ENCODE data around the gene GSDME.
A peak's percentile ranks its signal among the peaks of the same experiment; 100 is the strongest.

GSDME gene

DNA sequence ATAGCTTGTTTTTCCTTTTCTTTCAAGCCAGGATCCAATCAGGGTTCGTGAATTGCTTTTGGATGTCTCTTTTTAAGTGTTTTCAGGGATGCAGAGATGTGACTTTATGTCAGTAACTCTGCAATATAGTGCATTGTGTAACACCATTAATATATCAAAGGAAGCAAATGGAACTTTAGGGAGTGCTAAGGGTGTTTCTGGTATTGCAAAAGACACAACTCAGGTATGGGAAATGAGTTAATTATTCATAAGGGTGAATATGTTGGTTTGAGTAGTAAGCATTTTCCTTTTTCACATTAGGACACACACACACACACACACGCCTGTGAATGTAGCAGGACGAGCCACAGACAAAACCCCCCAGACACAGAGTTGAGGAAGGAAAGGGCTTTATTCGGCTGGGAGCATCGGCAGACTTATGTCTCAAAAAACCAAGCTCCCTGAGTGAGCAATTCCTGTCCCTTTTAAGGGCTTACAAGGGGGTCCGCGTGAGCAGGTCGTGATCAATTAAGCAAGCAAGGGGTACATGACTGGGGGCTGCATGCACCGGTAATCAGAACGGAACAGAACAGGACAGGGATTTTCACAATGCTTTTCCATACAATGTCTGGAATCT lies 31.8 kb upstream of the GSDME start:
- H3K27ac Mint-ChIP-seq = no peak overlapping the region
- H3K27me3 Mint-ChIP-seq (ENCODE audit: low read depth) = no peaks in the 10 kb centered on the region
- TF ChIP-seq, protein P1, sequence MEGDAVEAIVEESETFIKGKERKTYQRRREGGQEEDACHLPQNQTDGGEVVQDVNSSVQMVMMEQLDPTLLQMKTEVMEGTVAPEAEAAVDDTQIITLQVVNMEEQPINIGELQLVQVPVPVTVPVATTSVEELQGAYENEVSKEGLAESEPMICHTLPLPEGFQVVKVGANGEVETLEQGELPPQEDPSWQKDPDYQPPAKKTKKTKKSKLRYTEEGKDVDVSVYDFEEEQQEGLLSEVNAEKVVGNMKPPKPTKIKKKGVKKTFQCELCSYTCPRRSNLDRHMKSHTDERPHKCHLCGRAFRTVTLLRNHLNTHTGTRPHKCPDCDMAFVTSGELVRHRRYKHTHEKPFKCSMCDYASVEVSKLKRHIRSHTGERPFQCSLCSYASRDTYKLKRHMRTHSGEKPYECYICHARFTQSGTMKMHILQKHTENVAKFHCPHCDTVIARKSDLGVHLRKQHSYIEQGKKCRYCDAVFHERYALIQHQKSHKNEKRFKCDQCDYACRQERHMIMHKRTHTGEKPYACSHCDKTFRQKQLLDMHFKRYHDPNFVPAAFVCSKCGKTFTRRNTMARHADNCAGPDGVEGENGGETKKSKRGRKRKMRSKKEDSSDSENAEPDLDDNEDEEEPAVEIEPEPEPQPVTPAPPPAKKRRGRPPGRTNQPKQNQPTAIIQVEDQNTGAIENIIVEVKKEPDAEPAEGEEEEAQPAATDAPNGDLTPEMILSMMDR (IDR thresholded peaks at IDR 0.05; ENCODE audit: unreplicated experiment in 3 of 3) = no peak
- H3K4me3 Mint-ChIP-seq = no peak overlapping the region
- H3K36me3 Mint-ChIP-seq (ENCODE audit: low read depth) = no peaks in the 10 kb centered on the region
- peaks cover 15% of the 10 kb centered on the region for H3K9me3 Mint-ChIP-seq
- H3K4me1 Mint-ChIP-seq = no peaks in the 10 kb centered on the region

DNA sequence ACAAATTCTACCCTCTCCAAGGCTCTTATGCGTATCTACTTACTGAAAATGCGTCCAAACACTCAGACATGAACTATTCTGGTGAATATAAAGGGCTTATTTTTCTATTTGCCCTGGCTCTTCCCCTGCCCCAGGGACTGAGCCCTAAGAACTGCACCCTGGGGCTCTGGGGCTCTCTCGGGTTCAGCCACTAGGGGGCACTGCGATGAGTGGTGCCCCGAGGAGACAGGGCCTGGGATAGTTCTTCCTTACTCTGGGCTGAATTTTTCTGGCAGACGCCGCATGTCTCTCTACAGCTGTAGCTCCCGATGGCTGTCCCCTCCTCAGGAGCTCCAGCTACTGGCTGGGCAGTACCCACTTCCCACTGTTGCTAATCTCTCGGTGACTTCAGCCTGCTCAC lies 30.8 kb upstream of the GSDME start:
- TF ChIP-seq, protein P1 (IDR thresholded peaks at IDR 0.05; ENCODE audit: unreplicated experiment in 3 of 3) = peak in 2 of 3 experiments; percentile 10 to 28
- Mint-ChIP-seq H3K27ac (no peak overlapping the region), H3K4me3 (no peak overlapping the region), H3K36me3 (ENCODE audit: low read depth) (no peaks in the 10 kb centered on the region), H3K4me1 (no peaks in the 10 kb centered on the region), H3K27me3 (ENCODE audit: low read depth) (no peaks in the 10 kb centered on the region), H3K9me3 (peaks cover 15% of the 10 kb centered on the region)

DNA sequence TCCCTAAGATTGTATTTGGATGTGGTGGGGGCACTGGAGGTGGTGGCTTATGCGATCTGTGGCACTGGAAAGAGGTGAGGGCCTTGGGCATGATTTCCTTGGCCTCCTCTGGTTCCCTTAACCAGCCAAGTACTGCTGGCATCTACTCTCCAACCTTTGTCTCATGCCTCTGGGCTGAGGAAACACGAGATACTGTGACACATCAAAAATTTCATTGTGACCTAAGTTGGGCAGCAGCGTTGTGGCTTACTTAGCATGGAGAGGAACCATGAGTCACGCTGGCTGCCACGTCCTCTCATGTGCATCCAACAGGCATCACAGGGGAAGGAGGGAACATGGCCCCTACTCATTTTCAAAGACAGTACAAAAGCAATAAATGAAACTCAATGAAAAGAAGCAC lies 29.7 kb upstream of the GSDME start:
- H3K9me3 Mint-ChIP-seq = peaks cover 15% of the 10 kb centered on the region
- TF ChIP-seq, protein P1 (IDR thresholded peaks at IDR 0.05; ENCODE audit: unreplicated experiment in 3 of 3) = no peak
- H3K36me3 Mint-ChIP-seq (ENCODE audit: low read depth) = no peaks in the 10 kb centered on the region

DNA sequence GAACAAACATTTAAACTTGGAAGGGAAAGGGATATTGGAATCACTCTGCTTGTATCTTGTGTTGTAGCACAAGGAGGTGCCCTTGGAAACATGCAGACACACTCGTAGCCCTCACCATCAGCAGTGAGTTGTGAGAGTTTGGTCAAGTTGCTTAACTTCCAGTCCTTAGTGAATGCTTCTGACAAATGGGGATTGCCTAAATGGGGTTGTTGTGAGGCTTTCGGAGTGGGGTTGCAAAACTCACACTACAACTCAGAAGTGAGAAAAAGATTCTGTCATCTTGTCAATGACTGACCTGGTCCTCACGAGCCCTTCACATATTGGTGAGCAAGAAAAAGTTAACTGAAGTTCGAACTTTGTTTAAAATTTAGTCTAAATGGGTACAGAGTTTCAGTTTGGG lies 29.0 kb upstream of the GSDME start:
- H3K4me1 Mint-ChIP-seq = no peaks in the 10 kb centered on the region
- no peak overlapping the region for H3K27ac Mint-ChIP-seq
- H3K4me3 Mint-ChIP-seq = no peak overlapping the region
- H3K27me3 Mint-ChIP-seq (ENCODE audit: low read depth) = no peaks in the 10 kb centered on the region
- no peaks in the 10 kb centered on the region for H3K36me3 Mint-ChIP-seq (ENCODE audit: low read depth)
- H3K9me3 Mint-ChIP-seq = peaks cover 15% of the 10 kb centered on the region
- TF ChIP-seq, protein P1 (IDR thresholded peaks at IDR 0.05; ENCODE audit: unreplicated experiment in 3 of 3) = no peak

More for the DNA sequence above, 29.7 kb upstream of the GSDME start:
- Mint-ChIP-seq H3K27ac (no peak overlapping the region), H3K27me3 (ENCODE audit: low read depth) (no peaks in the 10 kb centered on the region), H3K4me1 (no peaks in the 10 kb centered on the region), H3K4me3 (no peak overlapping the region)

DNA sequence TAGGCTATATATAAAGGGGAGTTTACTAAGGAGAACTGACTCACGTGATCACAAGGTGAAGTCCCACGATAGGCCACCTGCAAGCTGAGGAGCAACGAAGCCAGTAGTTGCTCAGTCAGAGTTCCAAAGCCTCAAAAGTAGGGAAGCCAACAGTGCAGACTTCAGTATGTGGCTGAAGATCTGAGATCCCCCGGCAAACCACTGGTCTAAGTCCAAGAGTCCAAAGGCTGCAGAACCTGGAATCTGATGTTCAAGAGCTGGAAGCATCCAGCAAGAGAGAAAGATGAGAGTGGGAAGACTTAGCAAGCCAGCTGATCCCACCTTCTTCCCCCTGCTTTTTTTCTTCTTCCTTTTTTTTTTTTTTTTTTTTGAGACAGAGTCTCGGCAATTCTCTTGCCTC lies 27.0 kb upstream of the GSDME start:
- TF ChIP-seq, protein P1 (IDR thresholded peaks at IDR 0.05; ENCODE audit: unreplicated experiment in 3 of 3) = no peak
- no peaks in the 10 kb centered on the region for H3K27me3 Mint-ChIP-seq (ENCODE audit: low read depth)
- no peaks in the 10 kb centered on the region for H3K4me1 Mint-ChIP-seq
- H3K27ac Mint-ChIP-seq = no peak overlapping the region
- peaks cover 14% of the 10 kb centered on the region for H3K9me3 Mint-ChIP-seq
- H3K4me3 Mint-ChIP-seq = no peak overlapping the region
- no peaks in the 10 kb centered on the region for H3K36me3 Mint-ChIP-seq (ENCODE audit: low read depth)

DNA sequence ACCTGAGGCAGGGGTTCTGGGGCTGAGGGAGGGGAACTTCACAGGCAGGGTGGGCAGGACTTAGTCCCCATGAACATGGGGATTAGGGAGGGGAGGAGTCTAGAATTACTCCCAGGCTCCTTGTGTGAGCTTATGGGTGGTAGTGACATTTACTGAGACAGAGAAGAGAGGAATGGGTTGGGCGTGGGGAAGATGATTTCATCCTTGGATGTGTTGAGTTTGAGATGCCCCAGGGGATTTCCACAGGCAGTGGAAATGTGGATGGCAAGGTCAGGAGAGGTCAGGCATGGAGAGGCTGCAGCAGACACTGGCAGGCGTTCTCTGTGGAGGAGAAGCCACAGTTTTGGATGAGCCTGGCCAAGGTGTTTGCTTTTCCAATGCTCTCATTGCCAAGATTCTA lies 26.4 kb upstream of the GSDME start:
- TF ChIP-seq, protein P1 (IDR thresholded peaks at IDR 0.05; ENCODE audit: unreplicated experiment in 3 of 3) = no peak
- Mint-ChIP-seq H3K4me1 (no peaks in the 10 kb centered on the region), H3K9me3 (peaks cover 8% of the 10 kb centered on the region), H3K27ac (no peak overlapping the region), H3K36me3 (ENCODE audit: low read depth) (no peaks in the 10 kb centered on the region), H3K4me3 (no peak overlapping the region), H3K27me3 (ENCODE audit: low read depth) (no peaks in the 10 kb centered on the region)
